Gastroesophageal sphincter (tissue), 4 donors: Measurements from ENCODE around the gene PLAA. TPM values are rescaled to one million over a fixed set of nuclear protein-coding genes. Genes with fewer than 3 reads are reported as not detected.
A peak's percentile ranks its signal among the peaks of the same experiment; 100 is the strongest.

ENCODE experiments used
- ATAC-seq: fragments of 150-250 bp; one replicate; pipeline ENCODE4 v1.9.1; 2016; ENCODE audit warnings: mild to moderate bottlenecking, moderate library complexity
- H3K27ac ChIP-seq, 4 donors: fragments of 200-600 bp; sonication (generic) in 3 of 4; 1 replicate in 3 of 4; 2 replicates in 1 of 4; pipeline ENCODE4 v1.5.1; 2016 to 2019
- H3K27me3 ChIP-seq: fragments of 200-600 bp; sonication (generic); one replicate; pipeline ENCODE4 v1.5.1; 2019
- H3K36me3 ChIP-seq, 2 donors: fragments of 200-600 bp; sonication (generic); one replicate each; pipeline ENCODE4 v1.5.1; 2019; ENCODE audit warnings: control low read depth in 1 of 2
- H3K4me1 ChIP-seq, 3 donors: fragments of 200-600 bp; sonication (generic); 1 replicate in 2 of 3; 2 replicates in 1 of 3; pipeline ENCODE4 v1.5.1; 2016 to 2019; ENCODE audit warnings: control low read depth in 2 of 3
- H3K4me3 ChIP-seq, 2 donors: fragments of 200-600 bp; sonication (generic); one replicate each; pipeline ENCODE4 v1.5.1; 2019; ENCODE audit warnings: mild to moderate bottlenecking in 1 of 2, moderate library complexity in 1 of 2
- H3K9me3 ChIP-seq, 3 donors: fragments of 200-600 bp; sonication (generic); one replicate each; pipeline ENCODE4 v1.5.1; 2017 to 2019; ENCODE audit warnings: control low read depth in 2 of 3
- CTCF ChIP-seq, 4 experiments: fragments of 200-600 bp in 2 of 4; fragments of 450-650 bp in 2 of 4; sonication (generic) in 1 of 4; IDR thresholded peaks; one replicate each; pipeline ENCODE4 v1.5.1; 2017 to 2019; ENCODE audit warnings: antibody characterized with exemption in 4 of 4, mild to moderate bottlenecking in 2 of 4, moderate library complexity in 2 of 4
- EP300 ChIP-seq: sonication (generic); formaldehyde crosslinking; IDR thresholded peaks from one replicate; pipeline ENCODE4 v1.6.1; 2017; ENCODE audit warnings: antibody characterized with exemption, mild to moderate bottlenecking
- POLR2A ChIP-seq, 2 donors: fragments of 450-650 bp; IDR thresholded peaks; one replicate each; pipeline ENCODE4 v1.6.1; 2017; ENCODE audit warnings: antibody characterized with exemption in 2 of 2, mild to moderate bottlenecking in 2 of 2, moderate library complexity in 1 of 2
- POLR2AphosphoS5 ChIP-seq: sonication (generic); formaldehyde crosslinking; IDR thresholded peaks from one replicate; pipeline ENCODE4 v1.6.1; 2017; ENCODE audit warnings: antibody characterized with exemption
- WGBS, 2 donors: methylation state at CpG; one replicate each; pipeline ENCODE4 v1.1.5; 2018; ENCODE audit warnings: low coverage in 1 of 2; 5-methylcytosine and 5-hydroxymethylcytosine counted together
- total RNA-seq, 4 donors: library from RNA; depleted of rRNA; stranded (reverse); fragments of >200 nt; gene quantifications; one replicate each; pipeline ENCODE4 v1.1.0, GENCODE V29; 2016

Gene PLAA
- total RNA-seq, 4 donors from 2014 or later = 24.7 to 35.0 (median 32.7) TPM

- H3K27me3 ChIP-seq = no peaks in the 10 kb centered on the region
- H3K4me1 ChIP-seq = peaks cover 3 to 21% (median 5%) of the 10 kb centered on the region in 3 donors
- 1% methylated on average over 30 to 35 of the region's 53 CpGs for WGBS, 2 donors
- no peaks in the 10 kb centered on the region for H3K9me3 ChIP-seq
- H3K27ac ChIP-seq = peak within 1 kb of the TSS; percentile 86 to 97 (median 92)
- TF ChIP-seq POLR2AphosphoS5 = peak; percentile 32
- peak; percentile 34 to 44 for TF ChIP-seq POLR2A (IDR thresholded peaks at IDR 0.05)
- no peak for TF ChIP-seq EP300
- TF ChIP-seq CTCF (IDR thresholded peaks at IDR 0.05) = no peak
- no peaks in the 10 kb centered on the region for H3K36me3 ChIP-seq
- ATAC-seq = peak; percentile 100
- H3K4me3 ChIP-seq = peak within 1 kb of the TSS; percentile 60 to 66
These were observed 9.1 kb upstream of the PLAA start, which contains the start of gene IFT74 for GRCh38 chr9:26955921-26956859. Gene IFT74, plus strand, starts transcription at chr9:26956412. Its CDS starts 5,556 bp downstream, at chr9:26961968.

- TF ChIP-seq POLR2AphosphoS5 = peak; percentile 28
- no peak for TF ChIP-seq CTCF (IDR thresholded peaks at IDR 0.05)
- H3K4me3 ChIP-seq = peak overlapping the region; percentile 60 to 66
- no peak for ATAC-seq
- H3K4me1 ChIP-seq = peaks cover 3 to 21% (median 5%) of the 10 kb centered on the region in 3 donors
- no peaks in the 10 kb centered on the region for H3K27me3 ChIP-seq
- H3K9me3 ChIP-seq = no peaks in the 10 kb centered on the region
- no peaks in the 10 kb centered on the region for H3K36me3 ChIP-seq
- WGBS, 2 donors = 34 to 48% methylated on average over 3 to 4 of the region's 4 CpGs
- peak overlapping the region; percentile 86 to 97 (median 92) for H3K27ac ChIP-seq
These were observed 8.3 kb upstream of the PLAA start for GRCh38 chr9:26955222-26955903.

GRCh38 chr9:26954050-26954508, 7.0 kb upstream of the PLAA start:
- peaks cover 3 to 21% (median 5%) of the 10 kb centered on the region in 3 donors for H3K4me1 ChIP-seq
- no peaks in the 10 kb centered on the region for H3K9me3 ChIP-seq
- ATAC-seq = no peak
- no peak overlapping the region for H3K27ac ChIP-seq
- H3K36me3 ChIP-seq = no peaks in the 10 kb centered on the region
- TF ChIP-seq CTCF (IDR thresholded peaks at IDR 0.05) (no peak), POLR2A (IDR thresholded peaks at IDR 0.05) (no peak), EP300 (no peak), POLR2AphosphoS5 (no peak)
- no peaks in the 10 kb centered on the region for H3K27me3 ChIP-seq
- 59 to 64% methylated on average over 3 of the region's 3 CpGs for WGBS, 2 donors
- no peak overlapping the region for H3K4me3 ChIP-seq

- Histone ChIP-seq H3K4me3 (no peak overlapping the region), H3K36me3 (no peaks in the 10 kb centered on the region), H3K4me1 (peaks cover 3 to 18% (median 6%) of the 10 kb centered on the region in 3 donors), H3K27me3 (no peaks in the 10 kb centered on the region), H3K27ac (no peak overlapping the region), H3K9me3 (no peaks in the 10 kb centered on the region)
- 77 to 86% methylated on average over 2 to 3 of the region's 3 CpGs for WGBS, 2 donors
- TF ChIP-seq POLR2A (IDR thresholded peaks at IDR 0.05) = no peak
- no peak for TF ChIP-seq EP300
- no peak for TF ChIP-seq CTCF (IDR thresholded peaks at IDR 0.05)
- no peak for TF ChIP-seq POLR2AphosphoS5
- no peak for ATAC-seq
These were observed 4.8 kb upstream of the PLAA start for GRCh38 chr9:26951794-26952193.
